SIG-M5 (cell line): ENCODE data around the gene MICAL3.
"Not testable (repeated sequence)": the region's sequence is repeated elsewhere in the genome, so short reads cannot be mapped to it uniquely, and the experiment has no call there.

Experiments
- DNase-seq: peaks from one replicate; lab custom pipeline; 2025; lab: John Stamatoyannopoulos, UW

MICAL3 gene

DNA sequence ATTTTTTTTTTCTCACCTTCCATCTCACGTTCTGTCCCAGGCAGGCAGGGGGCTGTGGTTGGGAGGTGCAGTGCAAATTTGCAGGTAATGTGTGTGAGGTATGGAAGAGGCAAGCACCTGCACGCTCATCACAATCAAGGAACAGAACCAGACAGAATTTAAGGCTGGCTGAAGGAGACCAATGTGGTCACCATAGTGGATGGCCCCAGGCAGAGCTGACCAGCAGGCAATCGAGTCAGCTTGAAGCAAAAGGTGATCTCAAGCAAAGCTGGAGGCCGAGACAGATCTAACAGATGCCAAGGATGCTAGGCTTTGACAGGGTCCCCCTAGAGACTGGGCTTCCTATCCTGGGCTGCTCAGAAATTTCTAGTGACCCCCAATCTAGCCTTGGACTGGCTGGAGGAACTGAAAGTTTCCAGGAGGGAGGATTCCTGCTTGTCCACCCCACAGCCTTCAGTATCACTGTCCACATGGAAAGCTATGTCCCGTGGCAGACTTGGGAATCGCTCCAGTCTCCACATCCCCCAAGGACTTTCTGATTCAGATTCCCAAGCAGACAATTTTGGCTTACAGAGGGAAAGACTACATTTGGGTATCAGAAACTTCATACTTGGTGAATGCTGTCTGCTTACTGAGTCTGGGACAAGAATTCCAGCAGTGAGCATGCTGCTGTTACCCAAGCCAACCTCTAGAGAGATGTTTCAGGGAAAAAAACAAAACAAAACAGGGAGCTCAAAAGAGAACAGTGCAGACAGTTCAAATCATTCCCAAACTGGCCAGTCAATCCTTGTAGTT, 9.0 kb upstream of the MICAL3 start:
- no peak for DNase-seq

DNA sequence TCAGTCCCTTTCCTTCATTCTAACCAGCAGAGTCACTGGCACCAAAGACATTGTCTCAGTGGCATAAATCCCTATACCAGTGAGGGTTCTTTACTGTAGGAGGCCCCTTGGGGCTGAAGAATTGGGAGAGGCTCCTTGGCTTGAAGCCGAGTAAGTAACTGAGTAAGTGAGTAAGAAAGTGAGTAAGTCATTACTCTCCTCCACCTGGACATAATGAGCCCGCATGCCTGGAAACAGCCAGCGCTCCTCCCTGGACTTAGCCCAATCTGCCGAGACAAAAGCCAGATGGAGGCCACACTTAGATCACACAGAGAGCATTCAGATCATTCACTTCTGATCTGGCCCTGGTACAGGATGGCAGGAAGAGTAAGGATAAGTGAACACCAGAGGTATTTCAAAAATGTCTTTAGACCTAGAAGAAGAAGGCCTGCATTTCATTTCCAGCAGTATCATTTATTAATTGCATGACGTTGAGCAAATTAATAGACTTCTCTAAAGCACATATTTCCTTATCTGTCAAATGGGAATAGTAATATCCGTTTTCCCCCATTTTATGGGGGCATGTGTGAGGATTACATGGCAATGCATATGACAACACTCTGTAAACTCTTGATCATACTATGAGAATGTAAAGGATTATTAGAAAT, 8.2 kb upstream of the MICAL3 start:
- DNase-seq: no peak

DNA sequence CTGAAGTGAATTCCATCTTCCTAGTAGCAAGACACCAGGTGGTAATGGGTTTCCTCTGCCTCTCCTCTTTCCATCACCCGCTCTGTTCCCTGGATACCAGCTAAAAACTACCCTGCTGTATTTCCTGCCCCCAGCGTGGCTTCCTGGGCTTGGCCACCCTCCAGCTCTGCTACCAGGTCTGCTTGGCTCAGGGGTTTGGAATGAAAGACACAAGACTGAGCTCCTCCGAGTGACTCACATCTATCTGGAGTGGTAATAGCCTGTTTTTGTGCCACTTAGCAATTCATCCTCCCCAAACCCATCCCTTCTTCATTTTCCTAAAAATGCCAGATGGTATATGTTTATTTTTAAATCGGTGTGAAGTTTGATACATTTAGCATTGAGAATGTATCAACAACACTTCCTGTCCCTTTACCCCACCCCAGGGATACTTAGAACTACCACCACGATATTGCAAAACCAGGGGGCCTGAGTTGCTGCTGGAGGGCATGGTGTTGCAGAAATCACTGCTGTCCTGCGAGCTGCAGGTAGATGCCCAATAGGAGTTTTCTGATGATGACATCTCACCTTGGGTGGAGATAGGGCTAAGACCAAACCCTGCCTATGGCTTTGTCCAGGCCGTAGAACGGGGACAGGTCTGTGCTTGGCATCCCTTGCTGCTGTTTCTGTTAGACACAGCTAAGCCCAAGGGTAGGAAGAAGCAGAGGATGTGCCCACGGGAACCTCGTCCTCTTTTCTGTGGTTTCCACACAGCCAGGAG, 7.5 kb upstream of the MICAL3 start:
- no peak for DNase-seq

DNA sequence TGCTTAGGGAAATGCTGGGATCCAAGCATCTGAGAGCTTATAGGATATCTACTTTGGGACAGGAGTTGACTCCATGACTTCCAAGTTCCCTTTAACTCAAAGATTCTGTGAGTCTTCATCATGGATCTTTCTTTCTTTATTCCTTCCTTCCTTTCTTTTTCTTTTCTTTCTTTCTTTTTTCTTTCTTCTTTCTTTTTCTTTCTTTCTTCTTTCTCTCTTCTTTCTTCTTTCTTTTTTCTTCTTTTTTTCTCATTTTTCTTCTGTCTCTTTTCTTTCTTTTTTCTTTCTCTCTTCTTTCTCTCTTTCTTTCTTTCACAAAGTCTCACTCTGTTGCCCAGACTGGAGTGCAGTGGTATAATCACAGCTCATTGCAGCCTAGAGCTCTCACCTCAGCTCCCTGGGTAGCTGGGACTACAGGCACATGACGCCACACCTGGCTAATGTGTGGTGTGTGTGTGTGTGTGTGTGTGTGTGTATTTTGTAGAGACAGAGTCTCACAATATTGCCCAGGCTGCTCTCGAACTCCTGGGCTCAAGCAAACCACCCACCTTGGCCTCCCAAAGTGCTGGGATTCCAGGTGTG, 5.4 kb upstream of the MICAL3 start:
- no peak for DNase-seq

- no peak for DNase-seq
Observed at GRCh38 chr22:18028817-18029527, 4.6 kb upstream of the MICAL3 start.

- DNase-seq: not testable (repeated sequence)
Observed at GRCh38 chr22:18025898-18026297, 1.5 kb upstream of the MICAL3 start.

GRCh38 chr22:18024956-18025720, 777 bp upstream of the MICAL3 start:
- no peak for DNase-seq

DNA sequence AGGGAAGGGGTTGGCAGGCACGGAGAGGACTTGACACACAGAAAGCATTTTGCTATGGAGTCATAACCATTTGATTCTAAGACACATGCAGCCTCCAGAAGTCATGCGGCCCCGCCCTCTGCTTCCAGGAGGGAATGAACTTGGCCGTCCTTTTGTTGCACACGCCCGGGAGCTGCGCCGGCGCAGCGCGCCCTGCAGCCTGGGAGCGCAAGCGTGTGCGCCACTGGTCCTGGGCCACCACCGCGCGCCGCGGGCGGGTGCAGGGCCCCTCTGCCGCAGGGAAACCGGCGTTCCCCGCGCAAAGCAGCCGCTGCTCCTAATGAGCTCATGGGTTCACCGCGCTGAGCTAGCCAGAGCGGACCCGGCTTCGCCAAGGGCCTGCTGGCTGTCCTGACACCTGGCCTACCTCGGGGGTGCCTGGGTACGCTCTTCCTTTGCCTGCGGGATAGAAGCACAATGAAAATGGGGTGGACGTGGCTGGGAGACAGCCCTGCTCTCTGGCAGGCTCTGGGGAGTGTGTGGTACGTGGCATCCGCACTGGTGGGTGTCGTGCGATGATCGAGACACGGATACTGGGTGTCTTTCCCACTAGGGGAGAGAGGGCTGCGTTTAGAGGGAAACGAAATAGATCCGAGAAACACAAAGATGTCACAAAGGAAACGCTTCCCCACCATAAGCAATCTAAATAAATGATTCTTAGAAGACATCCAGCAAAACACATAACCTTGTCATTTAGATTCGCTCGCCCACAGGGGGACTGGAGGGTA, 669 bp downstream of the MICAL3 start:
- DNase-seq: no peak

- no peak for DNase-seq
Observed at GRCh38 chr22:18022876-18023275, 1.5 kb downstream of the MICAL3 start.

DNA sequence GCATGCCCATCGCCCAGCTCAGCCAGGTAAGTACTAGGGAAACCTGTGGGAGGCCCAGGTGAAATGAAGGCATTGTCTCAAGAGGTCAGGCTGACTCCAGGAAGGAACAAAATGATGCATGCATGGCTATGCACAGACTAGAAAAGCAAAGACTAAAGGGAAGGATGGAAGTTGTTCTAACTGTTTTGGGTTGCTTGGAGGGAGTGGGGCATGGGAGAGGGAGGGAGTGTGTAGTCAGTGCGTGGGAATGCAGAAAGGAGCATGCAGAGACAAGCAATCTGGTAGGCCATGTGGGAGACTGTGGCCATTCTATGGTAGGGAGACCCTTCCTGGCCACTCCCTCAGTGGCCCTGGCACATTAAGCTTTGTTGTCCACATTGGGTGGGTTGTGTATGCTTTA, 2.9 kb downstream of the MICAL3 start:
- no peak for DNase-seq

DNA sequence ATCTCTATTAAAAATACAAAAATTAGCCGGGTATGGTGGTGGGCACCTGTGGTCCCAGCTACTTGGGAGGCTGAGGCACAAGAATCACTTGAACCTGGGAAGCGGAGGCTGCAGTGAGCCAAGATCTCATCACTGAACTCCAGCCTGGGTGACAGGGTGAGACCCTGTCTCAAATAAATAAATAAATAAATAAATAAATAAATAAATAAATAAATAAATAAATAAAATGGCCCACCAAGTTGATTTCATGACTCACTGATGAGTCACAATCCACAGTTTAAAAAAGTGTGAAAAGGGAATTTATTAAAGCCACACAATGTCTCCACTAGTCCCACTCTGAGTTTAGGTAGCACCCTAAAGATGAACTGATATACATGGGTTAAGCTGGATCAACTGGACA, 3.6 kb downstream of the MICAL3 start:
- not testable (repeated sequence) for DNase-seq

- no peak for DNase-seq
Observed at GRCh38 chr22:18013947-18014346, 10.4 kb downstream of the MICAL3 start.

DNA sequence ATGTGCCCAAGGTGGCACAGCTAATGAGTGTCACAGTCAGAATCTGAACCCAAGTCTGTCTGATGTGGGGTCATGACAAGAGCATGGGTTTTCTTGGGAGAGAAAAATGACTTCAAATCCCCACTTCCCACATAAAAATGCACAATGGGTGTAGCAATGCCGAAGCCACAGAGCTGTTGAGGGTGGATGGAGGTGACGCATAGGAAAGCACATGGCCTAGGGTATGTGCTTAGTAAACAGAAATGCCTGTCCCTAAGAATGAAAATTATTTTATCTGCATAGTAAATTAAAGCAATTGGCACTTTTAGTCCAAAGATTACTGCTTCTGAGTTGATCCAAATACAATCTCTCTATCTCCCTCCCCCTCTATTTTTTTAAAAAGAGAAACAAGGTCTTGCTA, 10.9 kb downstream of the MICAL3 start:
- DNase-seq: no peak

DNA sequence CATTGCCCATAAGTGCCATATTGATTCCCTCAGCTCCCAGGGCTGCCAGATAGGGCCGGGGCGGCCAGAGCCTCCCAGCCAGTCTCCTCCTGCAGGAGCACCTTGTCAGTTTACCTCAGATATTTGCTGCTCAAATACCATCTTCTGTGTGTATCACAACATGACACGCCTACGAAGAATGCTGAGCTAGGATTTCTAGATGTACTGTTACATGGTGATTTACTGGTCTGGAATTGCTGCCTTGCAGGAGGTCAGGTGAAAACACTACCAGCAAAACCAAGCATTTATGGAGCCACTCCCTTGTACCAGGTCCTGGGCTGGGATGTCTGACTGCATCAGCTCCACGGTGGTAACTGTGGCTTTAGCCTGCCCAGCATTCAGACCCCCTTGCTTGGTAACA, 11.8 kb downstream of the MICAL3 start:
- DNase-seq: no peak

DNA sequence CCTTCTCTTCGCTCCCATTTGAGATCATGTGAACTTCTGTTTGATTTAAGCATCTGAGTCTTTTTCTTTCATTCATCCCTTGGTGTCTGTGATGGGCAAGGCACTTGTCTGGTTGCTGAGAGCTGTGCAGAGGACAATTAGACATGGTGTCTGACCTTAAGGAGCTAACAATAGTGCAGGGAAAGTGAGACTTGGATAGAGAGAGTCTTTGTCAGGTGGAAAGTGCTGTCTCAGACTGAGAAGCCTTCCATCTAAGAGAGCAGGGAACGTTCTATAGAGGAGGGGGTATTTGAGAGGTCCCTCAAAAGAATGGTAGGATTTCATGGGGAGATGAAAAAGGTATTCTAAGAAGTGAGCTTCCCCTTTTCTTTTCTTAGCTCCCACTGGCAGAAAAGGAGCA, 14.1 kb downstream of the MICAL3 start:
- no peak for DNase-seq

DNA sequence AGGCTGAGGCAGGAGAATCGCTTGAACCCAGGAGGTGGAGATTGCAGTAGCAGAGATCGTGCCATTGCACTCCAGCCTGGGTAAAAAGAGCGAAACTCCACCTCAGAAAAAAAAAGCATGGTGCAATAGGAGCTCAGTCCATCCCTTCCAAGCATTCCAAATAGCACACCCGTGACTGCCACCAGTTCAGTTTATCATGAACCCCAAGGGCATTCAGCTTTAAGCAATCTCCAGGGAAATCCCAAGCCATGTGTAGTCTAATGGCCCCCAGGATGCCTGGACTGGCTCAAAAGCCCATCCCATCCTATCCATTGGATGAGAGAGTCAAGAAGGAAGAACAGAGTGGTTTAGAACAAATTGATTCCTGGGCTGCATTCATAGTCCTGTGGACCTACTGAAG, 16.2 kb downstream of the MICAL3 start:
- DNase-seq: no peak

GRCh38 chr22:18005201-18005926, 19.0 kb downstream of the MICAL3 start:
- no peak for DNase-seq

DNA sequence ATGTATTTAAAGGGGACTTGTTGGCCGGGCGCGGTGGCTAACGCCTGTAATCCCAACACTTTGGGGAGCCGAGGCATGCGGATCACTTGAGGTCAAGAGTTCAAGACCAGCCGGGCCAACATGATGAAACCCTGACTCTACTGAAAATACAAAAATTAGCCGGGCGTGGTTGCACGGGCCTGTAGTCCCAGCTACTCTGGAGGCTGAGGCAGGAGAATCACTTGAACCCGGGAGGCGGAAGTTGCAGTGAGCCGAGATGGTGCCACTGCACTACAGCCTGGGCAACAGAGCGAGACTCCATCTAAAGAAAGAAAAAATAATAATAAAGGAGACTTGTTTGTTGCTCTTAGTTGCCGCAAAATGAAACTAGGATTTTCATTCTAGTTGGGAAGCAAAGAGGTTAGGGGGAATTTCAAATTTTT, 22.5 kb downstream of the MICAL3 start:
- not testable (repeated sequence) for DNase-seq

- peak; percentile 76 for DNase-seq
Observed at GRCh38 chr22:18001040-18001893, 23.1 kb downstream of the MICAL3 start.
